ENCODE measurements around the gene GRK5.
"Not testable (repeated sequence)": the region's sequence is repeated elsewhere in the genome, so short reads cannot be mapped to it uniquely, and the experiment has no call there.

The GRK5 gene

DNA sequence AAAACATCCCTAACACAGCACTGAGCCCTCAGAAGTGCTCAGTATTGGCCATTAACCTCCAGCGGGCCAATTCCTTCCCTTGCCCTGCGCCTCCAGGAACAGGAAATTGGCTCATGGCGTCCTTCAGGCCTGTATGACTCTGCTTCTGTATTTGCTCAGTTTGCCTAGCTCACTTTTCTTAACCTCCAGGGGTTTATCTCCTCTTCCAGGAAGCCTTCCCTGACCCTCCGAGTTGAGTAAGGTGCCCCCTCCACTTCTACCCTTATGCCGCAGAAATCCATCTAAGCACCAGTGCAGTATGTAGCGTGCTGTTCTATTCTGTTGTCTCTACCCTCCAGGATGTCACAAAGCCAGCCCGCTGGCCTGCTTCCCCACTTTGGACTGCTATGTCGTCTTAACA lies 40.8 kb upstream of the GRK5 start:
- no peak overlapping the region for H3K4me3 ChIP-seq (ENCODE audit: low read depth, low read length)
- DNase-seq (ENCODE audit: low read depth), result no peak
- TF ChIP-seq, protein P1, sequence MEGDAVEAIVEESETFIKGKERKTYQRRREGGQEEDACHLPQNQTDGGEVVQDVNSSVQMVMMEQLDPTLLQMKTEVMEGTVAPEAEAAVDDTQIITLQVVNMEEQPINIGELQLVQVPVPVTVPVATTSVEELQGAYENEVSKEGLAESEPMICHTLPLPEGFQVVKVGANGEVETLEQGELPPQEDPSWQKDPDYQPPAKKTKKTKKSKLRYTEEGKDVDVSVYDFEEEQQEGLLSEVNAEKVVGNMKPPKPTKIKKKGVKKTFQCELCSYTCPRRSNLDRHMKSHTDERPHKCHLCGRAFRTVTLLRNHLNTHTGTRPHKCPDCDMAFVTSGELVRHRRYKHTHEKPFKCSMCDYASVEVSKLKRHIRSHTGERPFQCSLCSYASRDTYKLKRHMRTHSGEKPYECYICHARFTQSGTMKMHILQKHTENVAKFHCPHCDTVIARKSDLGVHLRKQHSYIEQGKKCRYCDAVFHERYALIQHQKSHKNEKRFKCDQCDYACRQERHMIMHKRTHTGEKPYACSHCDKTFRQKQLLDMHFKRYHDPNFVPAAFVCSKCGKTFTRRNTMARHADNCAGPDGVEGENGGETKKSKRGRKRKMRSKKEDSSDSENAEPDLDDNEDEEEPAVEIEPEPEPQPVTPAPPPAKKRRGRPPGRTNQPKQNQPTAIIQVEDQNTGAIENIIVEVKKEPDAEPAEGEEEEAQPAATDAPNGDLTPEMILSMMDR (IDR thresholded peaks at IDR 0.05; ENCODE audit: control insufficient read depth, extremely low read depth, insufficient read depth), result no peak

DNA sequence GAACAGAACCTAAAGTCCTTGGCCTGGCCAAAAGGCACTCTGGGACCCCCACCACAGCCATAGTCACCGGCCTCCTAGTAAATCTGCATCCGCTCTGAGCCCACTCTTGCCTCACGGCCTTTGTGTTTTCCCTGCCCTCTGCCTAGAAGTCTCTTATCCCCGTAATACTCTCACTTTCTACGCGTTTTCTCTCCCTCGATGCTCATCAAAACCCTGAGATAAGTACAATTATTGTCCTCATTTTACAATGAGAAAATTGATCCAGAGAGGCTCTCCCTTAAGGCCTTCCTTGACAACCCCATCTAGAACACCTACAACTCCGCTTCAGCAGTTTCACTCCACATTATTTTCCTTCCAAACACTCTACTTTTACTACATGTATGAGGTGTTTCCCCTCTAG lies 40.3 kb upstream of the GRK5 start:
- no peak for DNase-seq (ENCODE audit: low read depth)
- H3K4me3 ChIP-seq (ENCODE audit: low read depth, low read length), result no peak overlapping the region
- TF ChIP-seq, protein P1 (IDR thresholded peaks at IDR 0.05; ENCODE audit: control insufficient read depth, extremely low read depth, insufficient read depth), result no peak

DNA sequence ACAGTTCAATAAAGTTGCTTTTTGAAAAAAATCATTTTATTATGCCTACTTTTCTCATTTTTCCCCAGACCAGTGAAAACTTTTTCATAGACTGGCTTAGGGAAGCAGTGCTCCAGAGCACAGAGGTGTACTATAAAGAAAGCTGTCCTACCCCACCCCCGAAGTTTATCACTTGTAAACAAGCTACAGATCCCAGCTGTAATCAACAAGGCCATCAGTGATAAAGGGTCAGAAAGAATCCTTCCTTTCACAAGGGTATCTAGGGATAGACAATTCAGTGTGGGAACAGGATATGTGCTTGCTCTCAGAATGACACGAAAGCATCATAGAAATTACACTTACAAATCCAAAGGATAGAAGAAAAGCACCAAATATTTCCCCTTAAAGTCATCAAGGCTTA lies 33.3 kb upstream of the GRK5 start:
- DNase-seq (ENCODE audit: low read depth), result no peak
- TF ChIP-seq, protein P1 (IDR thresholded peaks at IDR 0.05; ENCODE audit: control insufficient read depth, extremely low read depth, insufficient read depth), result no peak
- H3K4me3 ChIP-seq (ENCODE audit: low read depth, low read length), result no peak overlapping the region

DNA sequence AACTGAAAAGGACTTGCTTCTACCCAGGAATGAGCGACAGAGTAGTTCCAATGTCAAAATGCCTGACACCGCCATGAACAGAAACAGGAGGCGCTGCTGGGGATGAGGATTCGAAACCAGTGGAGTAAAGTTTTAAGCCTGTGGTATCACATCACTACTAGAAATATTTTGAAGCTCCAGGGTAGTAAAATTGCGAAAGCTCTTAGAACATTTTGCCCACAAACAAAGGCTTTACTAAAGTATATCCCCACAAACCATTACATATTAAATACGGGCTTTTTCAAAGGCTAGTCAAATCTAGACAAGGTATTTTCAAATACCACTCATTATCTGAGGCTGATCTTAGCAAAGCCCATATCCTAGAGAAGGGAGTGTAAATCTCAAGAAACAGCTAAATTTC lies 31.2 kb upstream of the GRK5 start:
- TF ChIP-seq, protein P1 (IDR thresholded peaks at IDR 0.05; ENCODE audit: control insufficient read depth, extremely low read depth, insufficient read depth), result no peak
- no peak for DNase-seq (ENCODE audit: low read depth)
- H3K4me3 ChIP-seq (ENCODE audit: low read depth, low read length), result no peak overlapping the region

DNA sequence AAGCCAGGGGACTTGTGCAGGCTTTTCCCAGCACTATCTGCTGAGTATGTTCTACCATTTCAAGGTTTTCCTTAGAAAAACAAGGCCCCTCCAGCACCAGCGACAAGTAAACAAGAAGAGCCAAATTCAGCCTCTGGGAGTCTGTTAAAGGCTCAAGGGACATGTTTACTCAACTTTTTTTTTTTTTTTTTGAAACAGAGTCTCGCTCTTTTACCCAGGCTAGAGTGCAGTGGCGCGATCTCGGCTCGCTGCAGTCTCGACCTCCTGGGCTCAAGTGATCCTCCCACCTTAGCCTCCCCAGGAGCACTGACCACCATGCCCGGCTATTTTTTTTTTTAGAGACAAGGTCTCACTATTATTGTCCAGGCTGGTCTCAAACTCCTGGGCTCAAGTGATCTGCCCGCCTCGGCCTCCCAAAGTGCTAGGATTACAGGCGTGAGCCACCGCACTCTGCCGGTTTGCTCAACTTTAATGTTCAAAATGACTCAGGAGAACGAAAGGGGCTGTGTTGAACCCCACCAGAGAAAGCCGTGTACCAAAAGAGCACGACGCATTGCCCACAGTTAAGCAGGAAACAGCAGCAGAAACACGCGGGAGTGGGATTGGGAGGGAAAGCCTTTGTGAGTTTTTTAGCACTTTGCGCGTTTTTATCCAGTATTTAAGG lies 29.5 kb upstream of the GRK5 start:
- no peak for DNase-seq (ENCODE audit: low read depth)
- TF ChIP-seq, protein P1 (IDR thresholded peaks at IDR 0.05; ENCODE audit: control insufficient read depth, extremely low read depth, insufficient read depth), result no peak
- peak overlapping the region; percentile 96 for H3K4me3 ChIP-seq (ENCODE audit: low read depth, low read length)

DNA sequence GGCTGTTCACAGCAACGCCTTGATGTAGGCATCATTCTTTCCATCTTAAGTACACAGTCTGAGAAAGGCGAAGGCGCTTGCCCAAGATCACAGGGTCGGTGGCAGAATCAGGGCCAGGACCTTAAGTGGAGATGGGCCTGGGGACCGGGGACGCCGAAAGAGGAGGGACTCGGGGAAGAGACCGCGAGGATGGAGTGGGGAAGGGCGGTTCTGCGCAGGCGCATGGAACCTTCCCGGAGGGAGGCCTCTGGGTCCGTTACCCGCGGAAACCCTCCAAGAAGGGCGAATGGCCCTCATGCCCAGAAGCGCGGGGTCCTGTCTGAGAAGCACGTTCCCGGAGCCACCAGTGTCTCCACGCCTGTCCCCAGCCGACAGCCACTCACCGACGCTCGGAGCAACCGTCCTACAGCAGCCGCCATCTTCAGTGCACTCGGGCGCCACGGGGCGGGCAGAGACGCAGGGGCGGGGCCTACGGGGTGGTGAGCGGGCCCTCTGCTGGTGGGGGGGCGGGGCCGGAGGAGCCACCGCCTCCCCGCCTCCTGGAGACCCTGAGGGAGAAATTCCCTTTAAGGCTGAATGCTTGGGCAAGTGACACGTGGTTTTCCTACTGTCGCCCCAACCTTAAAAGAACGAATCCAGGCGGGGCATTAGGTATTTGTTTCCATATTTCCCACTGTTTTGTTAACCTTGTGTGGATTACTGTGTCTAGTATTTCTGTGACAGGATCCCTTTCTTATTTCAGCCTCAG lies 28.8 kb upstream of the GRK5 start, which contains the start of gene PRDX3:
Gene PRDX3 (minus strand): TSS at position 441 of the 748 bp plus-strand sequence. CDS start 22 bp downstream, at position 419.
- DNase-seq (ENCODE audit: low read depth), result no peak
- peak within 1 kb of the TSS; percentile 96 for H3K4me3 ChIP-seq (ENCODE audit: low read depth, low read length)
- TF ChIP-seq, protein P1 (IDR thresholded peaks at IDR 0.05; ENCODE audit: control insufficient read depth, extremely low read depth, insufficient read depth), result peak; percentile 15; the same call in 1 of the 2 replicates

DNA sequence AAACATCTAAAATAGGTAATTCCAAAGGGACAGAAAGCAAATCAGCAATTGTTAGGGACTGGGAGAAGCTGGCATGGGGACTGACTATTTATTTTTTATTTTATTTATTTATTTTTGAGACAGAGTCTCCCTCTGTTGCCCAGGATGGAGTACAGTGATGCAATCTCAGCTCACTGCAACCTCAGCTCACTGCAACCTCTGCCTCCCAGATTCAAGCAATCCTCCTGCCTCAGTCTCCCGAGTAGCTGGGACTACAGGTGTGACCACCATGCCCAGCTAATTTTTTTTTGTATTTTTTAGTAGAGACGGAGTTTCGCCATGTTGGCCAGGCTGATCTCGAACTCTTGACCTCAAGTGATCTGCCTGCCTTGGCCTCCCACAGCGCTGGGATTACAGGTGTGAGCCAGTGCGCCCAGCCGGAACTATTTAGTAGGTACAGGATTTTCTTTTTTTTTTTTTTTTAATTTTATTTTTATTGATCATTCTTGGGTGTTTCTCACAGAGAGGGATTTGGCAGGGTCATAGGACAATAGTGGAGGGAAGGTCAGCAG lies 26.4 kb upstream of the GRK5 start:
- DNase-seq (ENCODE audit: low read depth); H3K4me3 ChIP-seq (ENCODE audit: low read depth, low read length): not testable (repeated sequence)
